Measurements from ENCODE around the gene ATP1B1.

ATP1B1 gene

DNA sequence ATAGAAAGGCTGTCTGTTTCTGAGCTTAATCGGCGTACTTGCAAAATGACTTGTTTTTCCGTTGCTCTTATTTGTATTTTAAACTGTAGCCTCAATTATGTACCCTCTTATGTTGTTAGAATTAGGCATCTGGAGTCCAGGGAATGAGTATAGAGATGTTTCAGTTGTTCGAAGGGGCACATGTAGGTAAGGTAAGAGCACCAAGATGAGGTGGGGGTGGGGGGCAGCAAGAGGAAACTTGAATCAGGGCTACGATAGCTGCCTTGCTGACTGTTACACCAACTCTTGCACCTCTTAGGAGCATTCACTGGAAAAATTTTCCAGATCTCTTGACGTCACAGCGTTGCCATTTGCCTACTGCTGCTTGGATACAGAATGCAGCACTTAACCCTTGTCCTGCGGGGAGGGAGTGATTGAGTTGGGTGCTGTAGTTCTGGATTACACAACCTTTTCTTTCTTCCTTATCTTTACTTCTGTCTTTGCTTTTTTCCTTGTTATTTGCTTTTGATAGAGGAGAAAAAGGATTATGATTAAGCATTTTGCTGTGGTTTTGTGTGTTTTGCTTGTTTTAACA is 3.2 kb downstream of the ATP1B1 start (continued):
- TF ChIP-seq ZIC2 (tag by site-specific recombination; IDR thresholded peaks at IDR 0.05) (no peak), ZNF664 (tag by site-specific recombination; IDR thresholded peaks at IDR 0.05) (no peak), ZNF274 (IDR thresholded peaks at IDR 0.05; ENCODE audit: low read length) (no peak), ZNF274 (tag by site-specific recombination; IDR thresholded peaks at IDR 0.05; ENCODE audit: borderline replicate concordance) (no peak), SP2 (tag by site-specific recombination; IDR thresholded peaks at IDR 0.05) (no peak), ZNF112 (tag by site-specific recombination; IDR thresholded peaks at IDR 0.05) (no peak), RBAK (tag by site-specific recombination; IDR thresholded peaks at IDR 0.05) (peak; percentile 97), KLF9 (tag by site-specific recombination; IDR thresholded peaks at IDR 0.05; ENCODE audit: low read depth) (no peak), ZNF221 (tag by site-specific recombination; IDR thresholded peaks at IDR 0.05; ENCODE audit: borderline replicate concordance) (no peak), ZNF76 (tag by site-specific recombination; IDR thresholded peaks at IDR 0.05; ENCODE audit: borderline replicate concordance, low read depth) (no peak), ZNF23 (tag by site-specific recombination; IDR thresholded peaks at IDR 0.05; ENCODE audit: borderline replicate concordance) (no peak), ZNF473 (tag by site-specific recombination; IDR thresholded peaks at IDR 0.05) (no peak), HOXD13 (CRISPR knock-in tag; IDR thresholded peaks at IDR 0.05; ENCODE audit: borderline replicate concordance) (no peak), ZBTB21 (tag by site-specific recombination; IDR thresholded peaks at IDR 0.05) (peak; percentile 84; the same call in 1 of the 2 replicates), ZNF121 (tag by site-specific recombination; IDR thresholded peaks at IDR 0.05) (no peak), WT1 (tag by site-specific recombination; IDR thresholded peaks at IDR 0.05) (no peak), ZNF433 (tag by site-specific recombination; IDR thresholded peaks at IDR 0.05; ENCODE audit: low read depth) (no peak), ZNF416 (tag by site-specific recombination; IDR thresholded peaks at IDR 0.05) (no peak), ZNF211 (tag by site-specific recombination; IDR thresholded peaks at IDR 0.05; ENCODE audit: low read depth) (no peak), ZNF610 (tag by site-specific recombination; IDR thresholded peaks at IDR 0.05; ENCODE audit: borderline replicate concordance) (no peak; the same call in 1 of the 2 replicates), ZNF157 (tag by site-specific recombination; IDR thresholded peaks at IDR 0.05) (no peak), ZNF561 (tag by site-specific recombination; IDR thresholded peaks at IDR 0.05; ENCODE audit: borderline replicate concordance) (no peak)
- TF ChIP-seq, protein P1, sequence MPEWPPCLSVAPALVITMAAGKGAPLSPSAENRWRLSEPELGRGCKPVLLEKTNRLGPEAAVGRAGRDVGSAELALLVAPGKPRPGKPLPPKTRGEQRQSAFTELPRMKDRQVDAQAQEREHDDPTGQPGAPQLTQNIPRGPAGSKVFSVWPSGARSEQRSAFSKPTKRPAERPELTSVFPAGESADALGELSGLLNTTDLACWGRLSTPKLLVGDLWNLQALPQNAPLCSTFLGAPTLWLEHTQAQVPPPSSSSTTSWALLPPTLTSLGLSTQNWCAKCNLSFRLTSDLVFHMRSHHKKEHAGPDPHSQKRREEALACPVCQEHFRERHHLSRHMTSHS (tag by site-specific recombination; IDR thresholded peaks at IDR 0.05), result no peak
- TF ChIP-seq, protein P2, sequence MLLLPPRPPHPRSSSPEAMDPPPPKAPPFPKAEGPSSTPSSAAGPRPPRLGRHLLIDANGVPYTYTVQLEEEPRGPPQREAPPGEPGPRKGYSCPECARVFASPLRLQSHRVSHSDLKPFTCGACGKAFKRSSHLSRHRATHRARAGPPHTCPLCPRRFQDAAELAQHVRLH (tag by site-specific recombination; IDR thresholded peaks at IDR 0.05), result no peak
- TF ChIP-seq, protein P3, sequence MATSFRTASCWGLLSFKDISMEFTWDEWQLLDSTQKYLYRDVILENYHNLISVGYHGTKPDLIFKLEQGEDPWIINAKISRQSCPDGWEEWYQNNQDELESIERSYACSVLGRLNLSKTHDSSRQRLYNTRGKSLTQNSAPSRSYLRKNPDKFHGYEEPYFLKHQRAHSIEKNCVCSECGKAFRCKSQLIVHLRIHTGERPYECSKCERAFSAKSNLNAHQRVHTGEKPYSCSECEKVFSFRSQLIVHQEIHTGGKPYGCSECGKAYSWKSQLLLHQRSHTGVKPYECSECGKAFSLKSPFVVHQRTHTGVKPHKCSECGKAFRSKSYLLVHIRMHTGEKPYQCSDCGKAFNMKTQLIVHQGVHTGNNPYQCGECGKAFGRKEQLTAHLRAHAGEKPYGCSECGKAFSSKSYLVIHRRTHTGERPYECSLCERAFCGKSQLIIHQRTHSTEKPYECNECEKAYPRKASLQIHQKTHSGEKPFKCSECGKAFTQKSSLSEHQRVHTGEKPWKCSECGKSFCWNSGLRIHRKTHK (tag by site-specific recombination; IDR thresholded peaks at IDR 0.05), result no peak
- TF ChIP-seq, protein P4, sequence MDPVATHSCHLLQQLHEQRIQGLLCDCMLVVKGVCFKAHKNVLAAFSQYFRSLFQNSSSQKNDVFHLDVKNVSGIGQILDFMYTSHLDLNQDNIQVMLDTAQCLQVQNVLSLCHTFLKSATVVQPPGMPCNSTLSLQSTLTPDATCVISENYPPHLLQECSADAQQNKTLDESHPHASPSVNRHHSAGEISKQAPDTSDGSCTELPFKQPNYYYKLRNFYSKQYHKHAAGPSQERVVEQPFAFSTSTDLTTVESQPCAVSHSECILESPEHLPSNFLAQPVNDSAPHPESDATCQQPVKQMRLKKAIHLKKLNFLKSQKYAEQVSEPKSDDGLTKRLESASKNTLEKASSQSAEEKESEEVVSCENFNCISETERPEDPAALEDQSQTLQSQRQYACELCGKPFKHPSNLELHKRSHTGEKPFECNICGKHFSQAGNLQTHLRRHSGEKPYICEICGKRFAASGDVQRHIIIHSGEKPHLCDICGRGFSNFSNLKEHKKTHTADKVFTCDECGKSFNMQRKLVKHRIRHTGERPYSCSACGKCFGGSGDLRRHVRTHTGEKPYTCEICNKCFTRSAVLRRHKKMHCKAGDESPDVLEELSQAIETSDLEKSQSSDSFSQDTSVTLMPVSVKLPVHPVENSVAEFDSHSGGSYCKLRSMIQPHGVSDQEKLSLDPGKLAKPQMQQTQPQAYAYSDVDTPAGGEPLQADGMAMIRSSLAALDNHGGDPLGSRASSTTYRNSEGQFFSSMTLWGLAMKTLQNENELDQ (tag by site-specific recombination; IDR thresholded peaks at IDR 0.05; ENCODE audit: low read depth), result no peak
- TF ChIP-seq, protein P5, sequence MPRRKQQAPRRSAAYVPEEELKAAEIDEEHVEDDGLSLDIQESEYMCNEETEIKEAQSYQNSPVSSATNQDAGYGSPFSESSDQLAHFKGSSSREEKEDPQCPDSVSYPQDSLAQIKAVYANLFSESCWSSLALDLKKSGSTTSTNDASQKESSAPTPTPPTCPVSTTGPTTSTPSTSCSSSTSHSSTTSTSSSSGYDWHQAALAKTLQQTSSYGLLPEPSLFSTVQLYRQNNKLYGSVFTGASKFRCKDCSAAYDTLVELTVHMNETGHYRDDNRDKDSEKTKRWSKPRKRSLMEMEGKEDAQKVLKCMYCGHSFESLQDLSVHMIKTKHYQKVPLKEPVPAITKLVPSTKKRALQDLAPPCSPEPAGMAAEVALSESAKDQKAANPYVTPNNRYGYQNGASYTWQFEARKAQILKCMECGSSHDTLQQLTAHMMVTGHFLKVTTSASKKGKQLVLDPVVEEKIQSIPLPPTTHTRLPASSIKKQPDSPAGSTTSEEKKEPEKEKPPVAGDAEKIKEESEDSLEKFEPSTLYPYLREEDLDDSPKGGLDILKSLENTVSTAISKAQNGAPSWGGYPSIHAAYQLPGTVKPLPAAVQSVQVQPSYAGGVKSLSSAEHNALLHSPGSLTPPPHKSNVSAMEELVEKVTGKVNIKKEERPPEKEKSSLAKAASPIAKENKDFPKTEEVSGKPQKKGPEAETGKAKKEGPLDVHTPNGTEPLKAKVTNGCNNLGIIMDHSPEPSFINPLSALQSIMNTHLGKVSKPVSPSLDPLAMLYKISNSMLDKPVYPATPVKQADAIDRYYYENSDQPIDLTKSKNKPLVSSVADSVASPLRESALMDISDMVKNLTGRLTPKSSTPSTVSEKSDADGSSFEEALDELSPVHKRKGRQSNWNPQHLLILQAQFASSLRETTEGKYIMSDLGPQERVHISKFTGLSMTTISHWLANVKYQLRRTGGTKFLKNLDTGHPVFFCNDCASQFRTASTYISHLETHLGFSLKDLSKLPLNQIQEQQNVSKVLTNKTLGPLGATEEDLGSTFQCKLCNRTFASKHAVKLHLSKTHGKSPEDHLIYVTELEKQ (tag by site-specific recombination; IDR thresholded peaks at IDR 0.05; ENCODE audit: borderline replicate concordance), result no peak
- TF ChIP-seq, protein P6, sequence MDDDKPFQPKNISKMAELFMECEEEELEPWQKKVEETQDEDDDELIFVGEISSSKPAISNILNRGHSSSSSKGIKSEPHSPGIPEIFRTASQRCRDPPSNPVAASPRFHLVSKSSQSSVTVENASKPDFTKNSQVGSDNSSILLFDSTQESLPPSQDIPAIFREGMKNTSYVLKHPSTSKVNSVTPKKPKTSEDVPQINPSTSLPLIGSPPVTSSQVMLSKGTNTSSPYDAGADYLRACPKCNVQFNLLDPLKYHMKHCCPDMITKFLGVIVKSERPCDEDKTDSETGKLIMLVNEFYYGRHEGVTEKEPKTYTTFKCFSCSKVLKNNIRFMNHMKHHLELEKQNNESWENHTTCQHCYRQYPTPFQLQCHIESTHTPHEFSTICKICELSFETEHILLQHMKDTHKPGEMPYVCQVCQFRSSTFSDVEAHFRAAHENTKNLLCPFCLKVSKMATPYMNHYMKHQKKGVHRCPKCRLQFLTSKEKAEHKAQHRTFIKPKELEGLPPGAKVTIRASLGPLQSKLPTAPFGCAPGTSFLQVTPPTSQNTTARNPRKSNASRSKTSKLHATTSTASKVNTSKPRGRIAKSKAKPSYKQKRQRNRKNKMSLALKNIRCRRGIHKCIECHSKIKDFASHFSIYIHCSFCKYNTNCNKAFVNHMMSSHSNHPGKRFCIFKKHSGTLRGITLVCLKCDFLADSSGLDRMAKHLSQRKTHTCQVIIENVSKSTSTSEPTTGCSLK (tag by site-specific recombination; IDR thresholded peaks at IDR 0.05), result no peak
- TF ChIP-seq, protein P7, sequence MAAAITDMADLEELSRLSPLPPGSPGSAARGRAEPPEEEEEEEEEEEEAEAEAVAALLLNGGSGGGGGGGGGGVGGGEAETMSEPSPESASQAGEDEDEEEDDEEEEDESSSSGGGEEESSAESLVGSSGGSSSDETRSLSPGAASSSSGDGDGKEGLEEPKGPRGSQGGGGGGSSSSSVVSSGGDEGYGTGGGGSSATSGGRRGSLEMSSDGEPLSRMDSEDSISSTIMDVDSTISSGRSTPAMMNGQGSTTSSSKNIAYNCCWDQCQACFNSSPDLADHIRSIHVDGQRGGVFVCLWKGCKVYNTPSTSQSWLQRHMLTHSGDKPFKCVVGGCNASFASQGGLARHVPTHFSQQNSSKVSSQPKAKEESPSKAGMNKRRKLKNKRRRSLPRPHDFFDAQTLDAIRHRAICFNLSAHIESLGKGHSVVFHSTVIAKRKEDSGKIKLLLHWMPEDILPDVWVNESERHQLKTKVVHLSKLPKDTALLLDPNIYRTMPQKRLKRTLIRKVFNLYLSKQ (tag by site-specific recombination; IDR thresholded peaks at IDR 0.05; ENCODE audit: borderline replicate concordance), result no peak
